H9 (cell line): ENCODE data around the gene MRRF. TPM values are rescaled to one million over a fixed set of nuclear protein-coding genes. Genes with fewer than 3 reads are reported as not detected.

Source experiments
- DNase-seq: peaks from one replicate; pipeline ENCODE4 v3.0.0-alpha.2; 2017
- H2AFZ ChIP-seq: one replicate; pipeline ENCODE4 v1.6.1; 2013; ENCODE audit warnings: mild to moderate bottlenecking, low read length, control low read depth, moderate library complexity
- H2AK5ac ChIP-seq: 2 replicates; pipeline ENCODE4 v1.6.1; 2013; ENCODE audit warnings: low read length, control low read depth, mixed read lengths; ENCODE audit not compliant: insufficient read length
- H2BK120ac ChIP-seq: one replicate; pipeline ENCODE4 v1.6.1; 2013; ENCODE audit warnings: low read depth, mild to moderate bottlenecking, low read length, control low read depth, inconsistent platforms; ENCODE audit not compliant: poor library complexity, severe bottlenecking
- H2BK12ac ChIP-seq: 2 replicates; pipeline ENCODE4 v1.6.1; 2013; ENCODE audit warnings: low read length, control low read depth, mixed read lengths, low read depth; ENCODE audit not compliant: insufficient read length
- H2BK15ac ChIP-seq: 2 replicates; pipeline ENCODE4 v1.6.1; 2013; ENCODE audit warnings: low read depth, low read length, control low read depth
- H2BK20ac ChIP-seq: one replicate; pipeline ENCODE4 v1.6.1; 2013; ENCODE audit warnings: low read depth, mild to moderate bottlenecking, low read length, control low read depth, inconsistent platforms; ENCODE audit not compliant: poor library complexity, severe bottlenecking
- H2BK5ac ChIP-seq: 2 replicates; pipeline ENCODE4 v1.6.1; 2013; ENCODE audit warnings: low read length, control low read depth, mixed read lengths; ENCODE audit not compliant: insufficient read length
- H3K14ac ChIP-seq: 2 replicates; pipeline ENCODE4 v1.6.1; 2013; ENCODE audit warnings: low read length, control low read depth; ENCODE audit not compliant: insufficient read depth
- H3K18ac ChIP-seq: 2 replicates; pipeline ENCODE4 v1.6.1; 2013; ENCODE audit warnings: low read depth, mild to moderate bottlenecking, mixed read lengths, low read length, control low read depth; ENCODE audit not compliant: insufficient read length
- H3K23ac ChIP-seq: 2 replicates; pipeline ENCODE4 v1.6.1; 2013; ENCODE audit warnings: low read length, control low read depth, mixed read lengths, low read depth; ENCODE audit not compliant: insufficient read length
- H3K23me2 ChIP-seq: 2 replicates; pipeline ENCODE4 v1.6.1; 2013; ENCODE audit warnings: low read depth, mild to moderate bottlenecking, mixed read lengths, low read length, control low read depth; ENCODE audit not compliant: insufficient read length, poor library complexity, severe bottlenecking
- H3K27ac ChIP-seq: 2 replicates; pipeline ENCODE4 v1.5.1; 2013; ENCODE audit warnings: low read length, control low read depth, mixed read lengths, low read depth; ENCODE audit not compliant: insufficient read length
- H3K27me3 ChIP-seq: 2 replicates; pipeline ENCODE4 v1.6.1; 2013; ENCODE audit warnings: low read length, control low read depth, inconsistent platforms; ENCODE audit not compliant: insufficient read depth
- H3K4ac ChIP-seq: 2 replicates; pipeline ENCODE4 v1.6.1; 2013; ENCODE audit warnings: low read depth, mild to moderate bottlenecking, control low read depth, inconsistent platforms, low read length, moderate library complexity
- H3K4me1 ChIP-seq: 2 replicates; pipeline ENCODE4 v1.6.1; 2013; ENCODE audit warnings: low read length, control low read depth, inconsistent platforms; ENCODE audit not compliant: insufficient read depth
- H3K4me2 ChIP-seq: 2 replicates; pipeline ENCODE4 v1.6.1; 2013; ENCODE audit warnings: low read length, control low read depth, mixed read lengths; ENCODE audit not compliant: insufficient read length, insufficient read depth
- H3K56ac ChIP-seq: 2 replicates; pipeline ENCODE4 v1.6.1; 2013; ENCODE audit warnings: low read depth, mild to moderate bottlenecking, mixed read lengths, low read length, control low read depth; ENCODE audit not compliant: insufficient read length
- H3K79me1 ChIP-seq: 2 replicates; pipeline ENCODE4 v1.6.1; 2013; ENCODE audit warnings: low read depth, mild to moderate bottlenecking, moderate library complexity, low read length, control low read depth, inconsistent platforms; ENCODE audit not compliant: insufficient read depth, poor library complexity, severe bottlenecking
- H3K79me2 ChIP-seq: 2 replicates; pipeline ENCODE4 v1.6.1; 2013; ENCODE audit warnings: low read length, control low read depth, inconsistent platforms; ENCODE audit not compliant: insufficient read depth
- H3K9ac ChIP-seq: 2 replicates; pipeline ENCODE4 v1.6.1; 2013; ENCODE audit warnings: low read length, control low read depth, mixed read lengths; ENCODE audit not compliant: insufficient read length; ENCODE audit errors: extremely low read depth
- H3K9me3 ChIP-seq: one replicate; pipeline ENCODE4 v1.6.1; 2013; ENCODE audit warnings: low read depth, low read length, inconsistent platforms; ENCODE audit not compliant: control insufficient read depth
- H3T11ph ChIP-seq: one replicate; pipeline ENCODE4 v1.6.1; 2013; ENCODE audit warnings: mild to moderate bottlenecking, low read length, control low read depth, inconsistent platforms
- H4K20me1 ChIP-seq: one replicate; pipeline ENCODE4 v1.6.1; 2013; ENCODE audit not compliant: control insufficient read depth, insufficient read length, insufficient read depth
- H4K5ac ChIP-seq: 2 replicates; pipeline ENCODE4 v1.6.1; 2013; ENCODE audit warnings: low read depth, mild to moderate bottlenecking, mixed read lengths, low read length, control low read depth; ENCODE audit not compliant: insufficient read length
- H4K8ac ChIP-seq: replicated peaks from 2 replicates; pipeline ENCODE4 v1.6.1; 2013; ENCODE audit warnings: low read length, control low read depth, mixed read lengths, low read depth; ENCODE audit not compliant: insufficient read length
- H4K91ac ChIP-seq: 2 replicates; pipeline ENCODE4 v1.6.1; 2013; ENCODE audit warnings: low read depth, mild to moderate bottlenecking, moderate library complexity, mixed read lengths, low read length, control low read depth; ENCODE audit not compliant: insufficient read length
- H3K27ac Mint-ChIP-seq, 3 experiments: 2 replicates in 2 of 3; 3 replicates in 1 of 3; pipeline ENCODE4 v1.8.0; 2020 to 2021; ENCODE audit warnings: mixed read lengths in 3 of 3, mild to moderate bottlenecking in 1 of 3, moderate library complexity in 1 of 3
- H3K27me3 Mint-ChIP-seq: 2 replicates; pipeline ENCODE4 v1.8.0; 2021; ENCODE audit warnings: low read depth, mild to moderate bottlenecking, moderate library complexity, mixed read lengths
- H3K36me3 Mint-ChIP-seq, 3 experiments: 2 replicates in 2 of 3; 3 replicates in 1 of 3; pipeline ENCODE4 v1.8.0; 2020 to 2021; ENCODE audit warnings: low read depth in 3 of 3, mixed read lengths in 3 of 3; ENCODE audit not compliant: insufficient read depth in 1 of 3
- H3K4me1 Mint-ChIP-seq, 2 experiments: 2 replicates each; pipeline ENCODE4 v1.8.0; 2020; ENCODE audit warnings: mixed read lengths in 2 of 2
- H3K4me3 Mint-ChIP-seq, 2 experiments: 2 replicates in 1 of 2; 3 replicates in 1 of 2; pipeline ENCODE4 v1.8.0; 2020 to 2021; ENCODE audit warnings: mild to moderate bottlenecking in 2 of 2, mixed read lengths in 2 of 2, moderate library complexity in 1 of 2
- H3K9me3 Mint-ChIP-seq, 2 experiments: 2 replicates in 1 of 2; 3 replicates in 1 of 2; pipeline ENCODE4 v1.8.0; 2020; ENCODE audit warnings: mild to moderate bottlenecking in 2 of 2, mixed read lengths in 2 of 2, moderate library complexity in 1 of 2
- CTCF ChIP-seq: fragments of 200-600 bp; sonication (generic); conservative IDR thresholded peaks from 3 replicates; pipeline ENCODE4 v1.8.0; 2021; ENCODE audit warnings: antibody characterized with exemption, mild to moderate bottlenecking
- WGBS: extraction: QIAGEN DNeasy Blood & Tissue Kit; methylation state at CpG from one replicate; pipeline ENCODE4 v1.1.7; 2013; ENCODE audit warnings: missing lambda C conversion rate, low lambda C conversion rate, mixed read lengths; ENCODE audit not compliant: insufficient read length; ENCODE audit errors: extremely low coverage; 5-methylcytosine and 5-hydroxymethylcytosine counted together
- total RNA-seq: library from RNA; stranded (reverse); gene quantifications from 2 replicates; pipeline ENCODE4 v1.2.1, GENCODE V29; 2021

MRRF gene
- total RNA-seq, 1 experiment from 2014 or later = 33.7 TPM

- peaks cover 5% of the 10 kb centered on the region for H3K79me1 ChIP-seq
- no peak overlapping the region for H2BK5ac ChIP-seq
- H3K9me3 ChIP-seq = no peaks in the 10 kb centered on the region
- no peak overlapping the region for H2AK5ac ChIP-seq
- H4K91ac ChIP-seq = no peak overlapping the region
- TF ChIP-seq CTCF = no peak
- no peak overlapping the region for H2AFZ ChIP-seq
- no peak overlapping the region for H2BK15ac ChIP-seq
- H3K56ac ChIP-seq = no peak overlapping the region
- H4K5ac ChIP-seq = no peak overlapping the region
- no peaks in the 10 kb centered on the region for H3K27me3 ChIP-seq
- no peaks in the 10 kb centered on the region for H3K79me2 ChIP-seq
- no peaks in the 10 kb centered on the region for H3K23me2 ChIP-seq
- H3K4me2 ChIP-seq = no peak overlapping the region
- no peak overlapping the region for H3K18ac ChIP-seq
- H4K20me1 ChIP-seq = no peaks in the 10 kb centered on the region
- H2BK20ac ChIP-seq = no peak overlapping the region
- no peak overlapping the region for H3K27ac ChIP-seq
- no peak overlapping the region for H2BK12ac ChIP-seq
- Mint-ChIP-seq H3K4me1 (peaks cover 26 to 27% of the 10 kb centered on the region in 2 experiments), H3K27ac (peak overlapping the region; percentile 4 to 80 (median 10); a peak in 4 of 7 replicates), H3K36me3 (peaks cover 6 to 42% (median 17%) of the 10 kb centered on the region in 3 experiments), H3K27me3 (no peaks in the 10 kb centered on the region), H3K9me3 (no peaks in the 10 kb centered on the region), H3K4me3 (no peak overlapping the region)
- H3K4ac ChIP-seq = no peak overlapping the region
- H3K9ac ChIP-seq = no peak overlapping the region
- no CpG with 5 or more reads among the region's 5 CpGs for WGBS
- H3K23ac ChIP-seq = no peak overlapping the region
- H4K8ac ChIP-seq = no peak overlapping the region
- H3K4me1 ChIP-seq = peaks cover 8% of the 10 kb centered on the region
- no peak overlapping the region for H3K14ac ChIP-seq
- no peak overlapping the region for H2BK120ac ChIP-seq
- no peak for DNase-seq
- H3T11ph ChIP-seq = no peak overlapping the region
Measured at GRCh38 chr9:122256206-122256605, 8.5 kb upstream of the MRRF start.
